H1 (cell line): ENCODE data around the gene FAM149A. TPM values are rescaled to one million over a fixed set of nuclear protein-coding genes. Genes with fewer than 3 reads are reported as not detected.

Experiments
- MAFK ChIP-seq: IDR thresholded peaks from 2 replicates; pipeline ENCODE4 v1.6.1; 2012; ENCODE audit warnings: low read depth, mild to moderate bottlenecking, improper control_type of control experiment, low read length
- NANOG ChIP-seq: IDR thresholded peaks from 2 replicates; pipeline ENCODE4 v1.6.1; 2011; ENCODE audit warnings: low read length, low read depth, mild to moderate bottlenecking, inconsistent platforms; ENCODE audit not compliant: insufficient read depth, poor library complexity, severe bottlenecking
- polyA plus RNA-seq, 7 experiments: library from polyadenylated mRNA; depleted of rRNA in 3 of 7; stranded (reverse) in 5 of 7; unstranded in 2 of 7; fragments of >200 nt in 5 of 7; fragments of 200-250 nt in 2 of 7; gene quantifications; 1 replicate in 5 of 7; 2 replicates in 1 of 7; 4 replicates in 1 of 7; pipeline versions ENCODE4 v1.2.1 to v1.2.3, GENCODE V29; 2011 to 2013; ENCODE audit warnings: missing spikeins in 2 of 7, mixed read lengths in 2 of 7
- total RNA-seq: library from RNA; stranded (reverse); fragmentation: NEBNext Ultra II Directional; extraction: Animal tissue kit (Norgen Biotek cat#: 25700); gene quantifications from 2 replicates; pipeline ENCODE4 v1.2.1, GENCODE V29; 2021
- TF ChIP-seq, protein P1 (sequence below): IDR thresholded peaks from 2 replicates; pipeline ENCODE4 v1.6.1; 2012; ENCODE audit warnings: inconsistent platforms

The FAM149A gene
- total and polyA plus RNA-seq, 2 of the 8 experiments (the other 6 are each of a cell fraction or from before 2014, with no cell fraction given) = 6.1 to 8.5 TPM

DNA sequence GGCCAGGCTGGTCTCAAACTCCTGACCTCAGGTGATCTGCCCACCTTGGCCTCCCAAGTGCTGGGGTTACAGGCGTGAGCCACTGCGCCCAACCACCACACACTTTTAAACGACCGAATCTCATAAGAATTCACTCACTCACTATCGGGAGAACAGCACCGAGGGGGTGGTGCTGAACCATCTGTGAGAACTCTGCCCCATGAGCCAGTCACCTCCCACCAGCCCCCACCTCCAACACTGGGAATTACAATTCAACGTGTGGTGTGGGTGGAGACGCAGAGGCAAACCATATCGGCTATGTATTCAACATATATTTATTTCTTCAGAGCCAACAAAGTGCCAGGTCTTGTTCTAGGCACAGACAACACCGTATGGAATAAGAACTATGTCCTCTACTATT, 32.0 kb upstream of the FAM149A start (continued):
- no peak for TF ChIP-seq MAFK
- TF ChIP-seq, protein P1, sequence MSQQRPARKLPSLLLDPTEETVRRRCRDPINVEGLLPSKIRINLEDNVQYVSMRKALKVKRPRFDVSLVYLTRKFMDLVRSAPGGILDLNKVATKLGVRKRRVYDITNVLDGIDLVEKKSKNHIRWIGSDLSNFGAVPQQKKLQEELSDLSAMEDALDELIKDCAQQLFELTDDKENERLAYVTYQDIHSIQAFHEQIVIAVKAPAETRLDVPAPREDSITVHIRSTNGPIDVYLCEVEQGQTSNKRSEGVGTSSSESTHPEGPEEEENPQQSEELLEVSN = no peak
- no peak for TF ChIP-seq NANOG
